Activated CD8-positive, alpha-beta T cell treated with anti-CD3 and anti-CD28 coated beads for 36 hours (primary cell): Measurements from ENCODE around the gene STARD7. TPM values are rescaled to one million over a fixed set of nuclear protein-coding genes. Genes with fewer than 3 reads are reported as not detected.
A peak's percentile ranks its signal among the peaks of the same experiment; 100 is the strongest.

Experiments used
- ATAC-seq: fragments of 200-7000 bp; cut with Tn5 transposase; one replicate; pipeline ENCODE4 v1.10.0; 2021; ENCODE audit warnings: mild to moderate bottlenecking, moderate library complexity
- CTCF ChIA-PET: fragments of 350-600 bp; sonication (Branson Sonifier 250); formaldehyde crosslinking; loops from one replicate; lab custom pipeline; 2021; ENCODE audit warnings: antibody characterized with exemption; lab: Charles Lee
- POLR2A ChIA-PET: fragments of 350-600 bp; sonication (Branson Sonifier 250); formaldehyde crosslinking; loops from one replicate; lab custom pipeline; 2021; ENCODE audit warnings: antibody characterized with exemption; lab: Charles Lee
- DNase-seq: peaks from one replicate; pipeline ENCODE4 v3.0.0-alpha.2; 2020
- H3K27ac Mint-ChIP-seq: one replicate; pipeline ENCODE4 v1.8.0; 2021; ENCODE audit warnings: mild to moderate bottlenecking, mixed read lengths
- H3K27me3 Mint-ChIP-seq: one replicate; pipeline ENCODE4 v1.8.0; 2021; ENCODE audit warnings: mixed read lengths
- H3K36me3 Mint-ChIP-seq: one replicate; pipeline ENCODE4 v1.8.0; 2021; ENCODE audit warnings: low read depth, mixed read lengths
- H3K4me1 Mint-ChIP-seq: one replicate; pipeline ENCODE4 v1.8.0; 2021; ENCODE audit warnings: low read depth, mixed read lengths
- H3K4me3 Mint-ChIP-seq: one replicate; pipeline ENCODE4 v1.8.0; 2021; ENCODE audit warnings: mild to moderate bottlenecking, moderate library complexity, mixed read lengths
- H3K9me3 Mint-ChIP-seq: one replicate; pipeline ENCODE4 v1.8.0; 2021; ENCODE audit warnings: mixed read lengths
- intact Hi-C: fragments of 100-400 bp; cut with micrococcal nuclease; formaldehyde crosslinking; loops from one replicate; pipeline ENCODE4 v1.10.0; 2022
- total RNA-seq, 2 experiments: library from RNA; stranded (reverse); gene quantifications; one replicate each; pipeline ENCODE4 v1.2.3, GENCODE V29; 2021
- TF ChIP-seq, protein P1 (sequence below): fragments of 200-600 bp; IDR thresholded peaks from one replicate; pipeline ENCODE4 v1.8.0; 2022; ENCODE audit warnings: antibody characterized with exemption, mild to moderate bottlenecking

The STARD7 gene
- total RNA-seq, 2 experiments from 2014 or later = 145 to 149 TPM

- ATAC-seq (peak; percentile 45), DNase-seq (no peak)
- Mint-ChIP-seq H3K27me3 (no peaks in the 10 kb centered on the region), H3K4me3 (no peak overlapping the region), H3K27ac (no peak overlapping the region), H3K36me3 (peaks cover 16% of the 10 kb centered on the region), H3K4me1 (peaks cover 12% of the 10 kb centered on the region), H3K9me3 (no peaks in the 10 kb centered on the region)
- TF ChIP-seq, protein P1, sequence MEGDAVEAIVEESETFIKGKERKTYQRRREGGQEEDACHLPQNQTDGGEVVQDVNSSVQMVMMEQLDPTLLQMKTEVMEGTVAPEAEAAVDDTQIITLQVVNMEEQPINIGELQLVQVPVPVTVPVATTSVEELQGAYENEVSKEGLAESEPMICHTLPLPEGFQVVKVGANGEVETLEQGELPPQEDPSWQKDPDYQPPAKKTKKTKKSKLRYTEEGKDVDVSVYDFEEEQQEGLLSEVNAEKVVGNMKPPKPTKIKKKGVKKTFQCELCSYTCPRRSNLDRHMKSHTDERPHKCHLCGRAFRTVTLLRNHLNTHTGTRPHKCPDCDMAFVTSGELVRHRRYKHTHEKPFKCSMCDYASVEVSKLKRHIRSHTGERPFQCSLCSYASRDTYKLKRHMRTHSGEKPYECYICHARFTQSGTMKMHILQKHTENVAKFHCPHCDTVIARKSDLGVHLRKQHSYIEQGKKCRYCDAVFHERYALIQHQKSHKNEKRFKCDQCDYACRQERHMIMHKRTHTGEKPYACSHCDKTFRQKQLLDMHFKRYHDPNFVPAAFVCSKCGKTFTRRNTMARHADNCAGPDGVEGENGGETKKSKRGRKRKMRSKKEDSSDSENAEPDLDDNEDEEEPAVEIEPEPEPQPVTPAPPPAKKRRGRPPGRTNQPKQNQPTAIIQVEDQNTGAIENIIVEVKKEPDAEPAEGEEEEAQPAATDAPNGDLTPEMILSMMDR = no peak
- ChIA-PET CTCF (interaction anchor here (0.9 to 2.0 kb wide), 9 partner anchors 22 to 188 kb away, joined by 3 to 14 read pairs (median 5); partner anchors contain the start of gene ADRA2B), POLR2A (interaction anchor here (1.0 to 3.3 kb wide), 4 partner anchors 11 to 42 kb away, joined by 5 to 17 read pairs (median 6); partner anchors contain the start of gene ASTL)
- intact Hi-C loops = no loop called here
Measured at GRCh38 chr2:96180521-96180920, 28.1 kb downstream of the STARD7 start.

DNA sequence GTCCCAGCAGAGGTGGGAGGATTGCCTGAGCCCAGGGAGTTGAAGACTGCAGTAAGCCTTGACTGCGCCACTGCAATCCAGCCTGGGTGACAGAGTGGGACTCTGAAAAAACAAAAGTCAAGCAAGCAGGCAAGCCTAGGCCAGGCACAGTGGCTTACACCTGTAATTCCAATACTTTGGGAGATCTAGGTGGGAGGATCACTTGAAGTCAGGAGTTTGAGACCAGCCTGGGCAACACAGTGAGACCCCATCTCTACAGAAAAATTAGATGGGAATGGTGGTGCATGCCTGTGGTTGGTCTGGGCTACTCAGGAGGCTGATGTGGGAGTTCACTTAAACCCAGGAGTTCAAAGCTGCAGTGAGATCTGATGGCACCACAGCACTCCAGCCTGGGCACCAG, 28.6 kb downstream of the STARD7 start:
- TF ChIP-seq, protein P1 = no peak
- ChIA-PET POLR2A (interaction anchor here (1.0 to 3.3 kb wide), 4 partner anchors 11 to 41 kb away, joined by 5 to 17 read pairs (median 6); partner anchors contain the start of gene ASTL), CTCF (interaction anchor here (0.9 to 2.0 kb wide), 8 partner anchors 23 to 187 kb away, joined by 3 to 14 read pairs (median 5); partner anchors contain the start of gene ADRA2B)
- H3K4me3 Mint-ChIP-seq = no peak overlapping the region
- H3K9me3 Mint-ChIP-seq = no peaks in the 10 kb centered on the region
- ATAC-seq = no peak
- no peak for DNase-seq
- H3K27ac Mint-ChIP-seq = no peak overlapping the region
- peaks cover 12% of the 10 kb centered on the region for H3K36me3 Mint-ChIP-seq
- peaks cover 12% of the 10 kb centered on the region for H3K4me1 Mint-ChIP-seq
- intact Hi-C loops = no loop called here
- H3K27me3 Mint-ChIP-seq = no peaks in the 10 kb centered on the region

DNA sequence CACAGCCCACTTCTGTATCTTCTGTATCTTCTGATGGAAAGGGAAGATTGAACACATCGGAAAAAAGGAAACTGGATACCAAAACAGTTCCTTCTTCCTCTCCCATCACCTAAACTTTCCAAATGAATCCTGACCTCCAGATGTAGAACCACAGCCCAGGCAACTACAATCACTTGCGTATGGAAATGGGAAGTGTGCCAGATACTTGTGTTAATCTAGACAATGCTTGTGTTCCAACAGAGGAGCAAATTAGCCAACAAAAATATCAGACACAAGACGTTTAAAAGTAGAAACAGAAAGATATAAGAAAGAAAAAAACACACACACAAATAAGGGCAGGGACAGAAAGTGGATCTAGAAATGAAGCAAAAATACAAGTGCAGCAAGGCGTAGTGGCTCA, 32.0 kb downstream of the STARD7 start:
- Mint-ChIP-seq H3K36me3 (no peaks in the 10 kb centered on the region), H3K27ac (no peak overlapping the region), H3K9me3 (no peaks in the 10 kb centered on the region), H3K4me3 (no peak overlapping the region), H3K4me1 (peaks cover 30% of the 10 kb centered on the region), H3K27me3 (no peaks in the 10 kb centered on the region)
- TF ChIP-seq, protein P1 = no peak
- intact Hi-C loops = no loop called here
- CTCF ChIA-PET = interaction anchor here (1.0 to 10.4 kb wide), 5 partner anchors 9 to 154 kb away, joined by 3 to 540 read pairs (median 43); partner anchors contain the start of genes ADRA2B, ASTL and DUSP2
- POLR2A ChIA-PET = interaction anchor here (4.4 to 4.5 kb wide), 2 partner anchors 33 to 39 kb away, joined by 51 to 109 read pairs; partner anchors contain the start of genes ASTL and DUSP2
- DNase-seq = no peak
- no peak for ATAC-seq

- ChIA-PET POLR2A (interaction anchor here (1.3 to 4.5 kb wide), 3 partner anchors 24 to 38 kb away, joined by 3 to 109 read pairs (median 51); partner anchors contain the start of genes ASTL and DUSP2), CTCF (interaction anchor here (0.7 to 10.4 kb wide), 10 partner anchors 10 to 153 kb away, joined by 3 to 540 read pairs (median 26); partner anchors contain the start of genes ADRA2B, ASTL and DUSP2)
- DNase-seq = no peak
Measured at GRCh38 chr2:96175951-96176350, 32.7 kb downstream of the STARD7 start.

More at GRCh38 chr2:96175951-96176350, 32.7 kb downstream of the STARD7 start:
- Mint-ChIP-seq H3K4me1 (peaks cover 27% of the 10 kb centered on the region), H3K27ac (no peak overlapping the region), H3K27me3 (no peaks in the 10 kb centered on the region), H3K9me3 (no peaks in the 10 kb centered on the region), H3K4me3 (no peak overlapping the region), H3K36me3 (no peaks in the 10 kb centered on the region)
- TF ChIP-seq, protein P1 = no peak
- intact Hi-C loops = no loop called here
- no peak for ATAC-seq
